HG03565 (cell line): ENCODE results near the gene RCSD1.

Experiments used
- ATAC-seq: cut with Tn5 transposase; IDR thresholded peaks from one replicate; pipeline ENCODE4 v1.9.1; 2021; ENCODE audit warnings: mild to moderate bottlenecking, moderate library complexity; ENCODE audit not compliant: unreplicated experiment

The RCSD1 gene

DNA sequence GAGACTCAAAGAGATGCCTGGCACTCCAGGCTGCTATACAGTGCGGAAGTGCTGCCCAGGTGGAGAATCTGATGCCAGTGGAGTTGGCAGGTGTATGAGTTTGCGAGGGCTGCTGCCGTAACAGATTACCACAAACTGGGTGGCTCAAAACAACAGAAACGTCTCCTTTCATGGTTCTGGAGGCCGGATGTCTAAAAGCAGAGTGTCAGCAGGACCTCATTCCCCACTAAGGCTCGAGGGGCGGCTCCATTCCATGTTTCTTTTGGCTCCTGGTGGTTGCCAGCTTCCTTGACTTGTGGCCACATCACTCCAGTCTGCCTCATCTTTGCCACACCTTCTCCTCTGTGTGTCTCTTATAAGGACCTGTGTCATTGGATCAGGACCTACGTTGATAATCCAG, 10.0 kb downstream of the RCSD1 start:
- no peak for ATAC-seq

DNA sequence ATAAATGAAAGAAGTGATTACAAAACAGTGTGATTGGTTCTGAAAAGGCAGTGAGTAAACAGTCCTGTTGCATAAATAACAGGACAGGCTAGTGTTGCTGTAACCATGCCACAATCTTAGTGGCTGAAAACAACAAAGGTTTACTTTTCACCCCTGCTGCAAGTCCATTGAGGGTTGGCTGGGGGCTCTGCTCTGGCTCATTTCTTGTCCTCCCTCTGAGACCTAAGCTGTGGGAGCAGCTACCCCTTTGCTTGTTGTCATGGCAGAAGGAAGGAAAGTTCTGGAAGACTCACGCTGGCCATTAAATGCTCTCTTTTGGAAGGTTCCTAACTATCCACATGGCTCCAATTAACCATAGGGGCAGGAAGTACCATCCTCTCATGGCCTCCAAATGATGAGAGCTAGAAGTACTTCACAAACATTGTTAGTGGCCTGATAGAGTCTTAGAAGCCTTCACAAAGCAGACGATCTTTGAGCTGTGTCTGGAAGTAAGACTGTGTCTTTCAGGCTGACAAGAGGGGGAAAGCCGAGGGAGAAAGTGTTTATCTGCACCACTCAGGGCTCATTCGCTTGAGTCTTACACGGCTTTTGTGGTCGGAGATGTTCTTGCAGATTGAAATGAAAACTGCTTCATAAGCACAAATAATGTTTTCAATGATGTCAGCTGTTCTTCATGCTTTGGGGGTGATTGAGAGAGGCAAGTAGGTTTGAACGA, 11.9 kb downstream of the RCSD1 start:
- ATAC-seq, result no peak

DNA sequence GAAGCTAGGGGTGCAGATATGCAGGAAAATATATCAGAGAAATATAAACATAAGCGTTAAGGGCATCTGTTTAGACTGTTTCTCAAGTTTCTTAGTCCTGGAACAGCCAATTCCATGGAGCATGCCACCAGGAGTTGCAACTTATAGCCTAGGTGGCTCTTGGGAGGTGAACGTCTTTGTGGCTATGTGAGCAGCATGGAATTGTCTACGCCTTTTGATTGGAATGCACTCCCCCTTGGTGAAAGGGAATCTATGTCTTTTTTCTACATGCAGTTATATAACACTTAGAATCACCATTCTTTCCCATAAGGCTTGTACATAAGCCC, 12.4 kb downstream of the RCSD1 start:
- ATAC-seq, result no peak

DNA sequence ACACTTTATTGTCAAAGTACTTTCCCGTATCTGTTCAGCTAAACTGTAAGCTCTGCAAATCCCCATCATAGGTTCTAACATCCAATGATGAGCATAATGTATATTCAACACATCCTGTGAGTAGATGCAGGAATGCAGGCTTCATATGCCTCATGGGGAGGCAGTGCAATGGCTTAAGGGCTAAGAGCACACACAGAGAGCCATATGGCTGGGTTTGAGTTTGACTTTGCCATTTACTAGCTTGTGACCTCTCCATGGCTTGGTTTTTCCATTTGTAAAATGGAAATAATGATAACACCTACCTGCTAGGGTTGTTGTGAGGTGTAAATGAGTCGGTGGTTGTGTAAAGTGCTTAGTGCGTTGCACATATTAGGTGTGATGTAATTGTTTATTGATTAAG, 13.4 kb downstream of the RCSD1 start:
- ATAC-seq, result no peak

DNA sequence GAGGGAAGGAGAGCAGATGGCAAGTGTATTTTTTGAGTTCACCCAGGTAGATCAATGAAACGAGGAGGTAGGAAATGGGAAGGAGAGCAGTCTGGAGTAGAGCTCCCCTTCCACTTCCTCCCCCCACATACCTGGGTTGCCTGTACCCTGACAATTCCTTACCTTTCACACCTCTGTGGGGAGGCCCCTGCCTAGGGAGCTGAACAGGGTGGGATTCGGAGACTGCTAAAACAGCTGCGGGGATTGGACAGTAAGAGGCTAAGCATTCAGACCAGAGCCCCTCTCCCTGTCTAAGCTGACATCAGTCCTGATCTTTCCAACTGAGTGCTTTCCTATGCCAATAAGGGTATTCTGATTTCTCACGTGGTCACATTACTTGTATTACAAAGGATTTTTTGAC, 14.5 kb downstream of the RCSD1 start:
- ATAC-seq, result no peak

DNA sequence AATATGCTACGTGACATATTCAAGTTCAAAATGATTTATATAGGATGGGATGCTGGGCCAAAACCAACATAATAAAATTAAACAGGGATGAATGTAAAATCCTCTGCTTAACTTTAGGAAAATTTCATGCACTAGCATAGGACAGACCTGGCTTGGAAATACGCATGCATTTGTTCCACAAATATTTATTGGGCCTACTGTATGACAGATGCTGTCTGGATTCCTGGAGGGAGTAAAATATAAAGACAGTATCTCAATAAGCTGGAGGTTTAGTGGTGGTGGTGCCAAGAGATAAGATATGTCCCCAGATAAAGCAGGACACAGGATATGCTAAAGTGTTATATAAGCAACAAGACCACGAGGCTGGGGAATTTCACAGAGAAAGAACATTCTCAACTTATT, 15.1 kb downstream of the RCSD1 start:
- ATAC-seq, result no peak

DNA sequence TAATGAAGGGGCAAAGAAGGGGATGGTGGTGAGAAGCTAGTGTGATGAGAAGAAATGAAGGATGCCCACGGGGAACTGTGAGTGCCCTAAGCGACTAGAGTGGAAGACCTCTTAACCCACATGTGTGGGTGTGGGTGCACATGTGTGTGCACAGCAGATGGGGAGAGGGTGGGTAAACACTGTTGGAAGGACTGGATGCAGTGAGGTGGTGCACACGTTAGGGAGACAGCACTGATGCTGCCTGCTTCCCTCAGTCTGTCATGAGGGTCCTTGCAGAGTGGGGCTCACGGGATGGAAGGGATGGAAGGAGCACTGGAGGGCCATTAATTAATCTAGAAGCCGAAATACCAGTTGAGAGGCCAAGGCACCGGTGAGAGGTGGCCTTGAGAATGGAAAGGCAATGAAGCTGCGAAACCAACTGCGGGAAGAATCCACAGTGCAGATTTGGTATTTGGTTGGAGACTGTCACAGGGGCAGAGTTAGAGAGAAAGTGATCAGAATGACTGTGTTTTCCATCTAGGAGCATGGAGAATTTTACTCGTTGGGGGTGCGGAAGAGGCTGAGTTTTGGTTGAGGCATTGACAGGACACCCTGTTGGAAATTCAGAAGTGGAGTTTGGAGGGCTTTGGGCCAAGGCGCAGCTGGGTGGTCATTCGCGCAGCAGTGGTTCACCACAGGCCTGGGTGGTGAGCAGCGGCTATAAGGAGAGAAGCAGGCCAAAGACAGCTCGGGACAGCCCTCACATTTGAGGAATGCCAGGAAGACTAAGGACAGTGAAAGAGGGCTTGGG, 15.8 kb downstream of the RCSD1 start:
- no peak for ATAC-seq

DNA sequence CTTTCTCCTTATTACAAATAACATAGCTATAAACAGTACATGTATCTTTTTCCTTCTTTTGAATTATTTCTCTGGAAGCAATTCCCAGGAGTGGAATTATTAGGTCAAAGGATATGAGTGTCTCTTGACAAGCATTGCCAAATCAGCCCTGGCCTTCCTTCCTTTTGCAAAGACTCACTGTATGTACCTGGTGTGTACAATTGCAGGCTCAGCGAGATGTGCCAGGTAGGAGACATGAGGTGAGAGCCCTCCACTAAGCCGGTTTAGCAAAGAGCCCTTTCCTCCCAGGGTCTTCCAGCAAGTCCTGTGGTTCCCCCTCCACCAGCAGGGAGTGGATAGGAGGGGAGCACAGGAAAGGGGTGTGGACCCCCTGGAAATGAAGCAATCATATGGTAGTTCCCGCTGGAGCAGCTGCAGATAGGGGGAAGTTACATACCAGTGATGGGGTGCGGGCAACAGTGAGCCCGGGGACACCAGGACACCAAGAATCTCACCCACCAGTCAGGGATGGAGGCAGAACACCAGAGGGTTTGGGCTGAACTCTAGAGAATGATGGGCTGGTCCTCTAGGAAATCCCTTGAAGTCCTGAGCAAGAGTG, 18.3 kb downstream of the RCSD1 start:
- ATAC-seq, result no peak

DNA sequence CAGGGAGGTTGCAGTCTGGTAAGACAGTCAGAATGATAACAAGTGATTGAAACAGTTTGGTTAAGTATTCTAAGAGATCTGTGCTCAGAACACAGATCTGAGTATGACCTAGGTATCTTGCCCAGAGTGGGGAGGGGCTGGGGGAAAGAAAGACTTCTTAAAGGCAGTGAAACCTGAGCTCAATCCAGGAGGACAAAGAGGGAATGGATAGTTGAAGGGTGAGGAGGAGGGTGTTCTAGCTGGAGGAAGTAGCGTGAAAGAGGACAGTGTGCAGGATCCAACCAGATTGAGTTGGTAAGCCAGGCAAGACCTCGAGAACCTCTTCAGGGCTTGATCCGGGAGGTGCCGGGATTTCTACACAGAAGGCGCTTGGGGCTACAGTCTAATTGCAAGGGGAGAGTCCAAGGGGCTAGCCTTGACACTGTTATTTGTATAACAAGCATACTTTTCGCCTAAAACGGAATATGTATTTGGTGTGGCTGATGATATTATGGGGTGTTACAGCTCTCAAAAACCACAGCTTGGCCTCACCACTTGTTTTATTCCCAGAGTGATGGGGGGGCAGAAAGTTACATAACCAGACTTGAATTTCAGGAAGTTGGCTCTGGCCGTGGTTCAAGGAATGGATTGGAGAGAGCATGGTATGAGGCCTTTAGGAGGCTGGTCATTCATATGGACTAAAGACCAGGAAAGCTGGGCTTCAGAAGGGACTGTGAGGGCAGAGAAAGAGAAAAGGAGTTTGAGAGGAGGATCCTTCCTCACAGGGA, 19.1 kb downstream of the RCSD1 start:
- ATAC-seq, result no peak

DNA sequence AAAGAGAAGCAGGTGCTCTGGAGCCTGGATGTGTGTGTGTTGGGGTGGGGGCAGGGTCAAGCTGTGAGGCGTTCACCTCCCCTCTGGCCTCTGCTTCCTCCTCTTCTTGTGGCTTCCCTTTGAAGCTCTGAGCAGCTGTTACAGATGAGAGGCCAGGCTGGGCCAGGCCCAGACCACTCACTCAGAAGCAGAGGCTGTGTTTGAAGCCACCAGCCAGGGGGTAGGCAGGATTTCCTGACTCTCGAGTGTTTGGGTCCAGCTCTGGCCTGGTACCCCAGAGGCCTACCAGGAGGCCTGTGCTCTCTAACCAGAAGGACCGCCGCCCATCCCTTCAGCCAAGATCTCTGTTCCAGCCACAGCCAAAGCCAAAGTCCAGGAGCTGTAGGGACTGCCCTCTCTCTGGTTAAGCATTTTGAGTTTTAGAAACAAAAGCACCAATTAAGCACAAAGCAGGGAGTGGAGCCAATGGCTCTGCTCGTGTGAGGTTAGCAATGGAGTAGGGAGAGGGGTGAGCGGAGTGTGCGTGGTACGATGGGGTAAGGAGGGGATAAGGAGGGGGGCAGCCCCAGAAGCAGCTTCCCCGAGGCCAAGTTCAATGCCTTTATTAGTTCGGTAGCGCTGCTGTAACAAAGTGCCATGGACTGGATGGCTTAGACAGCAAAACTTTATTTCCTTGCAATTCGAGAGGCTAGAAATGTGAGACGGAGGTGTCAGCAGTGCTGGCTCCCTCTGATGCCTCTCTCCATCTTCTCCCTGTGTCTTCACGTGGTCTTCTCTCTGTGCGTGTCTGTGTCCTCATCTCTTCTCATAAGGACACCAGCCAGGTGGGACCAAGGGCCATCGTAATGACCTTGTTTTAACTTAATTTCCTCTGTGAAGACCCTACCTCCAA, 20.5 kb downstream of the RCSD1 start:
- ATAC-seq, result no peak

DNA sequence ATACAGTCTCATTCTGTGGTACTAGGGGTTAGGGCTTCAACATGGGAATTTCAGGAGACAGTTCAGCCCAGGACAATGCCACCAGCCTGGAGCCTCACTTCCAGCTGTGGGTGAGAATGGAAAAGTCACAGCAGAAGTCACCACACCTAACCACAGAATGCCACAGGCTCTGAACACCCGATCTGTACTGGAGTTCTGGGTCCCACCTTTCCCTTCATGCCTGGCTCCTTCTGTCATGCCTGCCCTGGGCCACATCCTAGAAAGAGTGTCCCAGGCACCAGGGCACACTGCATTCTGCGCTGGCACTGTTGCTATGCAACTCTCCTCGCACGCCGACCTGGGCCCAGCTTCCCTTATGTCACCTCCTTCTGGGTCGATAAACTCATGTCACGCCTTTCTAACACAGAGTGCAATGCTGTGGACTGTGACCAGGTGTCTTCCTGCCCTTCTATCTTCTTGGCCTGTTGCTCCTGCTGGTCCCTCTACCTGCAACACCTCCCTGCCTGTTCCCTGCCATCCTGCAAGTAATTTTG, 21.2 kb downstream of the RCSD1 start:
- ATAC-seq, result no peak

DNA sequence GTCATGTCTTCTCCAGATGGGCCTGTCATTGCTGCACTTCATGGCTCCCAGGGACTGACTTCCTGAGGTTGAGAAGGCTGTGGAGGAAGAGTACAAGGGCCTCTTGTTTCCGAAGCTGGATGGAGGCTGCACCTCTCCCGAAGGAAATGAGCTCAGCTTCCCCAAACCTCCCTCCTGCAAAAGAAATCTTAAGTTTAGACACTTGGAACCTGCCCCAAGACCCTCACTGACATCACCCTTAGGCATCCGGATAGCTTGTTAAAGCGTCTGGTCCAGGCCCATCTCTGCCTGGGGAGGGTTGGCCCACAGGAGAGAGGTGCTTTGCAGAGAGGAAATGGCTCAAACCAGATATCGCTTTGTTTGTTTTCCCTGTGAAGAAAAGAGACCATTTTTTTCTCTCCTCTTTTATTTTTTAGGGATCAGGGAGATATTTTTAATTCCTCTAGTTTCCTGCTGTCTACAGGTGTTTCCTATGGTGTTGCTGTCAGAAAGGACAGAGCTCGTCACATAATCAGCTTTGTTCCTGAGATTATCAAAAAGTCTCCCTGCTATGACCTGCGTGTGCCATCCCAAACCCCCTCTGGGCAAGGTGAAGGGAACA, 25.0 kb downstream of the RCSD1 start:
- no peak for ATAC-seq

DNA sequence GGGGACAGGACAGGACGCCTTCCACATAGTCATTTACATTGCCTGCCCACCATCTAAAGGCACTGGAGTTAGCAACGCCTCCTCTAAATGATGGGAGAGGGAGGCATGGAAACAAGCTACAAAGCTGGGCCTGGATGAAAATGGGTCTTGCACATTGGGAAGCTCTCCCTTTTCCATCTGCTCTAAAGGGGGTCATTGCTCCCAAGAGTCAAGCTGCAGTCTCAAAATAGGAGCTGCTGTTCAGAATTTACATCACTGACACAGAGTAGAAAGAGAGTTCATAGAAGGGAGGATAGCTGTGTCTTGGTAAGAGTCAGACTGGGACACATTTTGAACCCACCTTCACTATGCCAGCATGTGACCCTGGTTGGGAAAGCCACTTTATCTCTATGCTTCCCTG, 26.6 kb downstream of the RCSD1 start:
- ATAC-seq, result no peak

DNA sequence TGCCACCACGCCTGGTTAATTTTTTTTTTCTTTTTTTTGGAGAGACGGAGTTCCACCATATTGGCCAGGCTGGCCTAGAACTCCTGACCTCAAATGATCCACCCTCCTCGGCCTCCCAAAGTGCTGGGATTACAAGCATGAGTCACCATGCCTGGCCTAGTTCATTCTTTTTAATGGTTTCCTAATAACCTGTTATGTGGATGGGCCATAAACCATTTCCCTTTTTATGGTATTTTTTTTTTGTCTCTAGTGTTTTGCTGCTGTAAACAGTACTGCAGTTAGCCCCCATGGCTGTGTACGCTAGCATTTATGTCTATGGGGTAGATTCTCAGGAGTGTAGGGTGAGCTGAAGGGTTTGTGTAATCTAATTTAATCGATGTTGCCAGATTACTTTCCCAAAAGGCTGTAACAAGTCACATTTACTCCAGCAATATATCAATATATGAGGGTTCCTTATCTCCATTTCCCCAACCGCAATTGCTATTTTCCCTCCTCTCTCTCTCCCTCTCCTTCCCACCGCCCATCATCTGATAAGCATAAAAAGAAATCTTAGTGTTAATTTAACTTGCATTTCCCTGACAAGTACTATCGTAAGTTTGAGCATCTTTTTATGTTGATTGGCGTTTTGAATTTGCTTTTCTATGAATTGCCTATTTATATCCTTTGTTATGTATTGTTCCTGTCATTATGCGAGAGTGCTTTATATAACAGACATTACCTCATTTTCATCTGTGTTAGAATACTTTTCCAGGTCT, 28.7 kb downstream of the RCSD1 start:
- no peak for ATAC-seq

DNA sequence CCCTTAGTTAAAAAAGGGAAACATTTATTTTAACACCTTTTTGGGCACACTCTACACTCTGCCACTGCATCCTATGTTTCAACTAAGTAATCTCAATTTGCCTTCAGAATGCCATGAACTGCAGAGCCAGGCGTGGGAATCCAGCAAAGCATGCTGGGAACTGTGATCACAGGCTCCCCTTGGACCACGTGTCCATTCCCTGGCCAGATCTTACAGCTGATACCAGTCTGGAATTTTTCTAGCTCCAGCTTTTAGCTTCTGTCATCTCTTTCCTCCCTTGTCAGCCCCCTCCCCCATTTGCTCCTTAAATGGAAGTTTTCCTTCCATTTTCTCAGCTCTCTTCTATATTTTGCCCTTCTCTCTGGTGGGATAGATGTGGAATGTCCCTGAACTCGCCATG, 29.4 kb downstream of the RCSD1 start:
- no peak for ATAC-seq

DNA sequence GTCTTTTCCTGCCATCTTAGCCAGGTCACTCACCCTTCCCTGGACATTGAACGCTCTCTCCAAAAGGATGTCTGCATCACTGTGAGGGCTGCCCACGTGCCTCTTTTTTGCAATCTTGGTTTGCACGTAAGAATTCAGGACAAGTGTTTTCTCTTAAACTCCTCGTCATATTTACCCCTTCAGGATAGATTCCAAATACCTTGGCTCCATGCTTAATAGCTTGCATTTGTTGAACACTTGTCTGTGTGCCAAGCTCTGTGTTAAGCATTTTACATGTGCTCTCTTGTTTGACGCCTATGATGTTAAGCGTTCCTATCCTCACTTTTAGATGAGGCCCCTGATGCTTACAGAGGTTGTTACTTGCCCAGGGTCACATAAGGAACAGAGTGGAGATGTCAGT, 29.8 kb downstream of the RCSD1 start:
- ATAC-seq, result no peak

DNA sequence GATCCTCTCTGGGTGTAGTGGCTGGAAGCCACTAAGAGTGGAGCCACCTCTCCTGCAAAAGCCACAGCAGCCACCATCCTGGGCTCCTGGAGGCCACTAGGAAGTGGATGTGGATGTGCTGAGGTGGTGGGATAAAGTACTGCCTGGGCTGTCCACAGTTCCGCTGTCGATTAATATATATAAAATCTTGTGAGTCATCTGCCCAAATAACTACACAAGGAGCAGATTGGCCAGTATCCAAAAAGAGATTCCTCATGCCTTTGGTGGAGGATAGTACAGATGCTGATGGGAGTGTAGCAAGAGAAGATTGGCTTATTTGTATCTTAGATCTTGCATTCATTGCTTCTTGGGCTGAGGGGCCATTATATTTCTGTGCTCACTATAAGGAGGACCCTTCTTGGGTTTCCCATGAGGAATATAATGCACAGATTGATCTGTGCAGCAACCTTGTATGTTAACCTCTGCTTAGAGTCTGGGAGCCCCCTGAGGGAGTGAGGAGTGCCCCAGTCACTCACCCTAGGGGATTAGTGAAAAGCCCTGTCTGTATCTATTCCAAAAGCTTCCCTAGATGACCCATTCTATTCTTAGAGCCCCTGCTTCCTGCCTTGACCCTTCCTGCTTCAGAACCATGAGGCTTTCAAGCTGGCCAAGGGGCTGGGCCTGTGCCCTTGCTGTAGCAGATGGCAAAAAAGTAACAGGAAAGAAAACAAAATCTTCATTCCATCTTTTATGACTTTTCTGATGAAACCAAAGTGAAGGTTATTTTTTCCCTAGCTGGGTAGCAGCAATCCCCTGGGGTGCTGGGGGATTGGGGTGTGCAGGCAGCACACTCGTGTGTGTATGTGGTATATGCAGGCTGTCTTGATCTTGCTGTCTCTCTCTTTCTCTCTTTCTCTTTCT, 31.7 kb downstream of the RCSD1 start:
- ATAC-seq, result no peak
